Activated T-cell treated with anti-CD3 and anti-CD28 coated beads for 1 hour (primary cell): ENCODE measurements around the gene COQ10A.

Experiments used
- DNase-seq: peaks from one replicate; pipeline ENCODE4 v3.0.0-alpha.2; 2020; ENCODE audit warnings: low read depth

COQ10A gene

GRCh38 chr12:56315622-56316473, 49.1 kb downstream of the COQ10A start, which contains the start of gene CNPY2:
Gene CNPY2, minus strand, starts transcription at chr12:56315988. Its CDS starts 771 bp downstream, at chr12:56315217.
- DNase-seq = peak; percentile 87

GRCh38 chr12:56317675-56318074, 50.9 kb downstream of the COQ10A start:
- no peak for DNase-seq
